Lower leg skin (tissue), 4 donors: ENCODE results near the gene STAB1. TPM values are rescaled to one million over a fixed set of nuclear protein-coding genes. Genes with fewer than 3 reads are reported as not detected.

ENCODE experiments used
- DNase-seq, 2 donors: peaks; one replicate each; pipeline ENCODE4 v3.0.0-alpha.2; 2019; ENCODE audit warnings: low spot score in 2 of 2
- H3K4me3 ChIP-seq: fragments of 200-600 bp; sonication (generic); 2 replicates; pipeline ENCODE4 v1.5.1; 2017; ENCODE audit warnings: mild to moderate bottlenecking, low read depth; ENCODE audit not compliant: poor library complexity, severe bottlenecking
- CTCF ChIP-seq, 3 donors: fragments of 450-650 bp; IDR thresholded peaks; one replicate each; pipeline ENCODE4 v1.5.1; 2016; ENCODE audit warnings: antibody characterized with exemption in 3 of 3, mild to moderate bottlenecking in 3 of 3, moderate library complexity in 2 of 3
- POLR2A ChIP-seq, 2 donors: fragments of 450-650 bp; IDR thresholded peaks; one replicate each; pipeline ENCODE4 v1.6.1; 2016 to 2017; ENCODE audit warnings: antibody characterized with exemption in 2 of 2, mild to moderate bottlenecking in 1 of 2, moderate library complexity in 1 of 2
- WGBS, 2 donors: methylation state at CpG; one replicate each; pipeline ENCODE4 v1.1.5; 2018; 5-methylcytosine and 5-hydroxymethylcytosine counted together
- intact Hi-C: fragments of 100-400 bp; cut with DNase I; formaldehyde crosslinking; loops from one replicate; pipeline ENCODE4 v1.15.0; 2023; ENCODE audit warnings: low total_unique reads
- total RNA-seq, 4 donors: library from RNA; depleted of rRNA; stranded (reverse); fragments of >200 nt; gene quantifications; one replicate each; pipeline ENCODE4 v1.1.0, GENCODE V29; 2016

The STAB1 gene
- total RNA-seq, 4 donors from 2014 or later, result 10.1 to 23.9 (median 12.1) TPM

- no peak for TF ChIP-seq POLR2A (IDR thresholded peaks at IDR 0.05)
- TF ChIP-seq CTCF (IDR thresholded peaks at IDR 0.05), result no peak
- intact Hi-C loops, result no loop called here
- no peak for DNase-seq
- WGBS, 2 donors, result 88 to 94% methylated on average over 17 to 19 of the region's 25 CpGs
- H3K4me3 ChIP-seq, result no peak overlapping the region
Observed at GRCh38 chr3:52517796-52518722, 22.9 kb downstream of the STAB1 start.

- intact Hi-C loops, result no loop called here
- no peak for TF ChIP-seq CTCF (IDR thresholded peaks at IDR 0.05)
- TF ChIP-seq POLR2A (IDR thresholded peaks at IDR 0.05), result no peak
- no peak for DNase-seq
- 40 to 51% methylated on average over 19 to 30 of the region's 50 CpGs for WGBS, 2 donors
- no peak overlapping the region for H3K4me3 ChIP-seq
Observed at GRCh38 chr3:52518723-52519444, 23.7 kb downstream of the STAB1 start.

GRCh38 chr3:52519445-52520140 lies 24.5 kb downstream of the STAB1 start:
- WGBS, 2 donors, result 86 to 93% methylated on average over 20 to 21 of the region's 22 CpGs
- TF ChIP-seq POLR2A (IDR thresholded peaks at IDR 0.05) (no peak), CTCF (IDR thresholded peaks at IDR 0.05) (no peak)
- no peak for DNase-seq
- H3K4me3 ChIP-seq, result no peak overlapping the region
- intact Hi-C loops, result no loop called here

- no peak overlapping the region for H3K4me3 ChIP-seq
- intact Hi-C loops, result no loop called here
- no peak for TF ChIP-seq CTCF (IDR thresholded peaks at IDR 0.05)
- no peak for TF ChIP-seq POLR2A (IDR thresholded peaks at IDR 0.05)
- DNase-seq, result no peak
- WGBS, 2 donors, result 93% methylated on average over 13 of the region's 14 CpGs
Observed at GRCh38 chr3:52520141-52520667, 25.1 kb downstream of the STAB1 start.

- WGBS, 2 donors, result 92 to 93% methylated on average over 15 to 19 of the region's 20 CpGs
- DNase-seq, result no peak
- no peak overlapping the region for H3K4me3 ChIP-seq
- TF ChIP-seq CTCF (IDR thresholded peaks at IDR 0.05), result no peak
- TF ChIP-seq POLR2A (IDR thresholded peaks at IDR 0.05), result no peak
- intact Hi-C loops, result no loop called here
Observed at GRCh38 chr3:52520716-52521487, 25.8 kb downstream of the STAB1 start.
